Osteoblast (primary cell): Measurements from ENCODE around the gene ZNF492. TPM values are rescaled to one million over a fixed set of nuclear protein-coding genes. Genes with fewer than 3 reads are reported as not detected.

Source experiments
- DNase-seq: peaks from one replicate; pipeline ENCODE4 v3.0.0; 2011; ENCODE audit warnings: low spot score, mixed read lengths; ENCODE audit not compliant: insufficient read length; ENCODE audit errors: missing footprints
- H2AFZ ChIP-seq: 2 replicates; pipeline ENCODE4 v1.6.0; 2011; ENCODE audit warnings: mild to moderate bottlenecking, low read length
- H3K27ac ChIP-seq: 2 replicates; pipeline ENCODE4 v1.5.1; 2011; ENCODE audit warnings: mild to moderate bottlenecking, low read depth, low read length, moderate library complexity
- H3K27me3 ChIP-seq: 2 replicates; pipeline ENCODE4 v1.6.0; 2012; ENCODE audit warnings: mild to moderate bottlenecking, control low read depth, inconsistent platforms, low read length, moderate library complexity; ENCODE audit not compliant: insufficient read depth
- H3K36me3 ChIP-seq: 2 replicates; pipeline ENCODE4 v1.5.1; 2011; ENCODE audit warnings: mild to moderate bottlenecking, low read length, control low read depth, moderate library complexity; ENCODE audit not compliant: insufficient read depth
- H3K4me1 ChIP-seq: 2 replicates; pipeline ENCODE4 v1.5.1; 2011; ENCODE audit warnings: mild to moderate bottlenecking, low read length, control low read depth, moderate library complexity; ENCODE audit not compliant: insufficient read depth
- H3K4me2 ChIP-seq: 2 replicates; pipeline ENCODE4 v1.6.0; 2011; ENCODE audit warnings: mild to moderate bottlenecking, low read length; ENCODE audit not compliant: insufficient read depth
- H3K4me3 ChIP-seq: fragments of 200-600 bp; sonication (generic); 3 replicates; pipeline ENCODE4 v1.5.1; 2012; ENCODE audit warnings: mild to moderate bottlenecking, low read length, inconsistent platforms; ENCODE audit not compliant: insufficient read depth
- H3K79me2 ChIP-seq: 2 replicates; pipeline ENCODE4 v1.6.0; 2012; ENCODE audit warnings: mild to moderate bottlenecking, low read length, control low read depth, inconsistent platforms; ENCODE audit not compliant: insufficient read depth
- H3K9me3 ChIP-seq: 2 replicates; pipeline ENCODE4 v1.5.1; 2011; ENCODE audit warnings: low read depth, low read length, control low read depth
- H4K20me1 ChIP-seq: 2 replicates; pipeline ENCODE4 v1.6.0; 2012; ENCODE audit warnings: mild to moderate bottlenecking, low read length, control low read depth; ENCODE audit not compliant: insufficient read depth
- total RNA-seq: library from RNA; depleted of rRNA; stranded (reverse); fragments of >200 nt; gene quantifications from 2 replicates; pipeline ENCODE4 v1.2.3, GENCODE V29; 2012
- TF ChIP-seq, protein P1 (sequence below): IDR thresholded peaks from 2 replicates; pipeline ENCODE4 v1.5.1; 2011; ENCODE audit warnings: mild to moderate bottlenecking, low read depth, low read length, moderate library complexity; ENCODE audit errors: extremely low read depth

ZNF492 gene
- total RNA-seq, 1 donor = 0.36 TPM

DNA sequence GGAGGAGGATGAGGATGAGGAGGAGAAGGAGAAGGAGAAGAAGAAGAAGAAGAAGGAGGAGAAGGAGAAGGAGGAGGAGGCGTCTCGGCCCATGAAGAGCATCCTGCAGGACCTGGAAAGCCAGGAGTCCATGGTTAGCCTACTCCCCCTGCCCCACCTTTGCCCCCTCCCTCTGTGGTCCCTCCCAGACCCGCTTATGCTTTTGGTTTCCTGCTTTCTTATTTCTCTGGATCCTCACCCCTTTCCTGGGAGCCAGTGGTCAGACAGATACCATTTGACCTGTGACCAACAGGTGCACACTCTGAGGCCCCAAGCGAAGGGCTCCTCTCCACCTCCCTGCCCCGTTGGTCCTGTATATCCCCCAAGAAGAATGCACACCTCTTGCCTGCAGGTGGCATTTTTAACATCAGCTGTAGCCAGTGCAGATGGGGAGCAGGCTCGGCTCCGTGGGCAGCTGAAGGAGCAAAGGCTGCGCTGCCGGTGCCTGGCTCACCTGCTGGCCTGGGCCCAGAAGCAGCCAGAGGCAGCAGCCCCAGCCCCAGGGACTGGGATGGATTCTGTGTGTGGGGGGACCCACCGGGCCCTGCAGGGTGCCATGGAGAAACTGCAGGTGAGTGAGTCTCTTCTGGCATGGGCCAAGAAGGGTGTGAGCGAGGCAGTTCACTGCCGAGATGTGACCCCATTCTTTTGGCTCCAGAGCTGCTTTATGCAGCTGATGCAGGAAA is 32.1 kb upstream of the ZNF492 start:
- H3K27me3 ChIP-seq = no peaks in the 10 kb centered on the region
- H3K36me3 ChIP-seq = no peaks in the 10 kb centered on the region
- H3K79me2 ChIP-seq = no peaks in the 10 kb centered on the region
- H3K27ac ChIP-seq = no peak overlapping the region
- peak; percentile 25 for DNase-seq
- no peak overlapping the region for H3K4me3 ChIP-seq
- H3K4me1 ChIP-seq = no peaks in the 10 kb centered on the region
- H3K9me3 ChIP-seq = peaks cover 3% of the 10 kb centered on the region
- TF ChIP-seq, protein P1, sequence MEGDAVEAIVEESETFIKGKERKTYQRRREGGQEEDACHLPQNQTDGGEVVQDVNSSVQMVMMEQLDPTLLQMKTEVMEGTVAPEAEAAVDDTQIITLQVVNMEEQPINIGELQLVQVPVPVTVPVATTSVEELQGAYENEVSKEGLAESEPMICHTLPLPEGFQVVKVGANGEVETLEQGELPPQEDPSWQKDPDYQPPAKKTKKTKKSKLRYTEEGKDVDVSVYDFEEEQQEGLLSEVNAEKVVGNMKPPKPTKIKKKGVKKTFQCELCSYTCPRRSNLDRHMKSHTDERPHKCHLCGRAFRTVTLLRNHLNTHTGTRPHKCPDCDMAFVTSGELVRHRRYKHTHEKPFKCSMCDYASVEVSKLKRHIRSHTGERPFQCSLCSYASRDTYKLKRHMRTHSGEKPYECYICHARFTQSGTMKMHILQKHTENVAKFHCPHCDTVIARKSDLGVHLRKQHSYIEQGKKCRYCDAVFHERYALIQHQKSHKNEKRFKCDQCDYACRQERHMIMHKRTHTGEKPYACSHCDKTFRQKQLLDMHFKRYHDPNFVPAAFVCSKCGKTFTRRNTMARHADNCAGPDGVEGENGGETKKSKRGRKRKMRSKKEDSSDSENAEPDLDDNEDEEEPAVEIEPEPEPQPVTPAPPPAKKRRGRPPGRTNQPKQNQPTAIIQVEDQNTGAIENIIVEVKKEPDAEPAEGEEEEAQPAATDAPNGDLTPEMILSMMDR = no peak
- no peak overlapping the region for H3K4me2 ChIP-seq
- no peak overlapping the region for H2AFZ ChIP-seq
- H4K20me1 ChIP-seq = no peaks in the 10 kb centered on the region

DNA sequence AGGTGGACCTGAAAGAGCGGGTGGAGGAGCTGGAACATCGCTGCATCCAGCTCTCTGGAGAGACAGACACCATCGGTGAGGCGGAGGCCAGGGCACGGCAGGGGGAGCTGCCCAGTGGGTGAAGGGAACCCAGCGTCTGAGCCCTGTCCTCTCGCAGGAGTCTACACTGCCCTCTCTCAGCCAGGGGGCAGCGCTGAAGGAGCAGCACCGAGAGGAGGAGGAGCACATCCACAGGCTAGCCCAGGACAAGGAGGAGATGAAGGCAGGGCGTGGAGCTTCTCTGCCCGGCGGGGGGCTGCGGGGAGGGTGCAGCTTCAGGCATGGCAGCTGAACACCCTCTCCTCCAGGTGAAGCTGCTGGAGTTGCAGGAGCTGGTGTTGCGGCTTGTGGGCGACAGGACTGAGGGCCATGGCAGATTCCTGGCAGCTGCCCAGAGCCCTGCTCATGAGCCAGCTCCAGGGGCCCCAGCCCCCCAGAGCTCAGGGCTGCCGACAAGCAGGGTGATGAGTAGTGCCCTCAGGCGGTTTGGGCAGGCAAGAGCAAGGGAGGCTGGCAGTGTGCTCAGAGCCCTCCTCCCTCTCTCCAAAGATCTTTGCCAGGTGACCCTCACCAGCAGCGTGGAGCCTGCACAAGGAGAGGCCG is 31.4 kb upstream of the ZNF492 start:
- H3K4me2 ChIP-seq = no peak overlapping the region
- no peaks in the 10 kb centered on the region for H3K27me3 ChIP-seq
- TF ChIP-seq, protein P1 = no peak
- no peaks in the 10 kb centered on the region for H3K4me1 ChIP-seq
- no peak overlapping the region for H3K27ac ChIP-seq
- H3K9me3 ChIP-seq = peaks cover 3% of the 10 kb centered on the region
- DNase-seq = peak; percentile 58
- no peak overlapping the region for H2AFZ ChIP-seq
- no peaks in the 10 kb centered on the region for H4K20me1 ChIP-seq
- H3K79me2 ChIP-seq = no peaks in the 10 kb centered on the region
- H3K4me3 ChIP-seq = no peak overlapping the region
- no peaks in the 10 kb centered on the region for H3K36me3 ChIP-seq

DNA sequence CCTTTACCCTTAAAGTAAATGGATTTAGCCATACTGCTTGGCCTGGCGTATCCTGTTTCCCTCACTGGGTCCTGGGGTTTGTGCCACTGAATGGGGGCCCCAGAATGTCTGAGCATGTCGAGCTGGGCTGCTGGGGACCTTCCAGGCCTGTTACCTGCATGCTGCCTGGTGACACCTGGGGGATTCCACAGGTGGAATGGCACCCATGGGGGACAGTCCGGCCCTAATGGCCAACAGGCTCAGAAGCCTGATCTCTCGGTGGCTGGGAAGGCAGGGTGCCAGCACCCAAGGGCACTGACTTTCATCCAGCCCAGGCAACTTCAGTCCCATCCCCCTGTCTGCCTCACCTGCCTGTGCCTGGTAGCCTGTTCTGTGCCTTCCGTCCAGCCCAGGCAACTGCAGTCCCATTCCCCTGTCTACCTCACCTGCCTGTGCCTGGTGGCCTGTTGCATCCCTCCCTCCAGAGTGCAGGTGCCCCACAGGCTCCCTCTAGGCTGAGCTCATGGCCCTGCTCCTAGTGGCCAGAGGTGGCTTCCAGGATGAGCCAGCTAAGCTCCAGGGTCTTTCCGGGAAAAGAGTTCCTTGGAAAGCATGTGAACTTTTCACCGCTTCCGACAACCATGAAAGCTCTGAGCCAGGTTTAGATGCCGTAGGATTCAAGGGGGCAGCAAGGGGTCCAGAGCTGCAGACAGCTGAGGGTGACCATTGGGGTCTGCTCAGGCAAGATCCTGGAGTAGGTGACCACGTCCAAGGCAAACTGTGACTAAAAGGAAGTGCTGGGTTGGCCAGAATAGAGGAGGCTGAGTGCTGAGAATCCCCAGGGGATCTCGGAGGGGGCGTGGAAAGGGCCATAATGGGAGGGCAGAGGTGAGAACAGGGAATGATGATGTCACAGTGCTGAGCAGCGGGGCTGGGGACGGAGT is 30.3 kb upstream of the ZNF492 start:
- peaks cover 3% of the 10 kb centered on the region for H3K9me3 ChIP-seq
- H3K36me3 ChIP-seq = no peaks in the 10 kb centered on the region
- H3K27ac ChIP-seq = no peak overlapping the region
- H4K20me1 ChIP-seq = no peaks in the 10 kb centered on the region
- no peaks in the 10 kb centered on the region for H3K4me1 ChIP-seq
- DNase-seq = peak; percentile 29
- H3K4me3 ChIP-seq = no peak overlapping the region
- no peak overlapping the region for H3K4me2 ChIP-seq
- H2AFZ ChIP-seq = no peak overlapping the region
- H3K27me3 ChIP-seq = no peaks in the 10 kb centered on the region
- TF ChIP-seq, protein P1 = no peak
- no peaks in the 10 kb centered on the region for H3K79me2 ChIP-seq
